Liver (tissue), 9 donors: ENCODE results near the gene NBEA. TPM values are rescaled to one million over a fixed set of nuclear protein-coding genes. Genes with fewer than 3 reads are reported as not detected.

Experiments used
- DNase-seq: peaks from one replicate; pipeline ENCODE4 v3.0.0-alpha.2; 2017; ENCODE audit warnings: low spot score
- H3K27ac ChIP-seq, 2 donors: one replicate each; pipeline ENCODE4 v1.7.0; 2013; ENCODE audit warnings: inconsistent platforms in 2 of 2, low read length in 2 of 2, control low read depth in 1 of 2, low read depth in 1 of 2, mild to moderate bottlenecking in 1 of 2
- H3K27me3 ChIP-seq, 4 donors: one replicate each; pipeline versions ENCODE4 v1.6.1 to v1.7.0; 2013; ENCODE audit warnings: low read length in 3 of 4, inconsistent platforms in 1 of 4, mild to moderate bottlenecking in 1 of 4, moderate library complexity in 1 of 4; ENCODE audit not compliant: control insufficient read depth in 4 of 4, insufficient read depth in 4 of 4
- H3K36me3 ChIP-seq, 4 donors: one replicate each; pipeline versions ENCODE4 v1.6.1 to v1.7.0; 2013; ENCODE audit warnings: low read length in 3 of 4, mild to moderate bottlenecking in 3 of 4, low read depth in 1 of 4, moderate library complexity in 1 of 4; ENCODE audit not compliant: control insufficient read depth in 4 of 4, insufficient read depth in 3 of 4
- H3K4me1 ChIP-seq, 4 donors: one replicate each; pipeline versions ENCODE4 v1.6.1 to v1.7.0; 2013; ENCODE audit warnings: low read length in 3 of 4, mild to moderate bottlenecking in 3 of 4, moderate library complexity in 1 of 4; ENCODE audit not compliant: control insufficient read depth in 4 of 4, insufficient read depth in 4 of 4
- H3K4me3 ChIP-seq, 3 donors: one replicate each; pipeline versions ENCODE4 v1.6.1 to v1.7.0; 2013; ENCODE audit warnings: low read length in 3 of 3, control low read depth in 1 of 3, low read depth in 1 of 3, mild to moderate bottlenecking in 1 of 3
- H3K9ac ChIP-seq, 2 donors: one replicate each; pipeline ENCODE4 v1.7.0; 2013; ENCODE audit warnings: low read length in 2 of 2, mild to moderate bottlenecking in 2 of 2, moderate library complexity in 2 of 2, control low read depth in 1 of 2, low read depth in 1 of 2
- H3K9me3 ChIP-seq, 4 donors: one replicate each; pipeline versions ENCODE4 v1.6.1 to v1.7.0; 2013; ENCODE audit warnings: low read length in 3 of 4; ENCODE audit not compliant: control insufficient read depth in 4 of 4
- EGR1 ChIP-seq, 2 donors: IDR thresholded peaks; 2 replicates each; pipeline ENCODE4 v1.6.1; 2016 to 2018; ENCODE audit warnings: antibody characterized with exemption in 2 of 2, low read depth in 2 of 2
- FOXA1 ChIP-seq: IDR thresholded peaks from 2 replicates; pipeline ENCODE4 v1.6.1; 2016; ENCODE audit warnings: antibody characterized with exemption
- FOXA2 ChIP-seq: IDR thresholded peaks from 2 replicates; pipeline ENCODE4 v1.6.1; 2016; ENCODE audit warnings: antibody characterized with exemption
- GABPA ChIP-seq, 2 donors: IDR thresholded peaks in 1 of 2; conservative IDR thresholded peaks in 1 of 2; 2 replicates each; pipeline ENCODE4 v1.6.1; 2016; ENCODE audit warnings: antibody characterized with exemption in 2 of 2, mild to moderate bottlenecking in 1 of 2, moderate library complexity in 1 of 2
- HNF4A ChIP-seq, 2 donors: conservative IDR thresholded peaks; 2 replicates each; pipeline ENCODE4 v1.6.1; 2016; ENCODE audit warnings: antibody characterized with exemption in 2 of 2, mild to moderate bottlenecking in 2 of 2
- HNF4G ChIP-seq: IDR thresholded peaks from 2 replicates; pipeline ENCODE4 v1.6.1; 2016; ENCODE audit warnings: antibody characterized with exemption
- JUND ChIP-seq, 2 donors: IDR thresholded peaks; 2 replicates each; pipeline ENCODE4 v1.6.1; 2016; ENCODE audit warnings: antibody characterized with exemption in 2 of 2
- NR2F2 ChIP-seq: IDR thresholded peaks from 2 replicates; pipeline ENCODE4 v1.6.1; 2016; ENCODE audit warnings: antibody characterized with exemption
- RAD21 ChIP-seq, 2 donors: IDR thresholded peaks; 2 replicates each; pipeline ENCODE4 v1.6.1; 2016; ENCODE audit warnings: antibody characterized with exemption in 2 of 2, mild to moderate bottlenecking in 2 of 2
- RXRA ChIP-seq, 2 donors: IDR thresholded peaks; 2 replicates each; pipeline ENCODE4 v1.6.1; 2017 to 2018; ENCODE audit warnings: antibody characterized with exemption in 2 of 2, mild to moderate bottlenecking in 1 of 2
- SP1 ChIP-seq: IDR thresholded peaks from 2 replicates; pipeline ENCODE4 v1.6.1; 2018; ENCODE audit warnings: antibody characterized with exemption, mild to moderate bottlenecking
- TAF1 ChIP-seq: conservative IDR thresholded peaks from 2 replicates; pipeline ENCODE4 v1.6.1; 2016; ENCODE audit warnings: antibody characterized with exemption, mild to moderate bottlenecking
- YY1 ChIP-seq: IDR thresholded peaks from 2 replicates; pipeline ENCODE4 v1.6.1; 2016; ENCODE audit warnings: antibody characterized with exemption, mild to moderate bottlenecking
- WGBS: extraction: QIAGEN DNeasy Blood & Tissue Kit; methylation state at CpG from one replicate; pipeline ENCODE4 v1.1.7; 2013; 5-methylcytosine and 5-hydroxymethylcytosine counted together
- polyA plus RNA-seq, 2 donors: library from polyadenylated mRNA; stranded (reverse) in 1 of 2; unstranded in 1 of 2; fragments of 200-250 nt in 1 of 2; fragments of >200 nt in 1 of 2; fragmentation: Nextera tagmentation in 1 of 2; extraction: Ambion mirVana in 1 of 2; gene quantifications; one replicate each; pipeline versions ENCODE4 v1.2.1 to v1.2.3, GENCODE V29; 2013 to 2015
- total RNA-seq, 2 donors: library from RNA; depleted of rRNA; stranded (reverse); fragments of >200 nt; gene quantifications; one replicate each; pipeline ENCODE4 v1.2.3, GENCODE V29; 2014
- TF ChIP-seq, protein P1 (sequence below): IDR thresholded peaks from 2 replicates; pipeline ENCODE4 v1.6.1; 2016; ENCODE audit warnings: antibody characterized with exemption
- TF ChIP-seq, protein P2 (sequence below): IDR thresholded peaks from 2 replicates; pipeline ENCODE4 v1.6.1; 2016; ENCODE audit warnings: antibody characterized with exemption
- TF ChIP-seq, protein P3 (sequence below): IDR thresholded peaks from 2 replicates; pipeline ENCODE4 v1.6.1; 2016; ENCODE audit warnings: antibody characterized with exemption, mild to moderate bottlenecking
- TF ChIP-seq, protein P4 (sequence below): IDR thresholded peaks from 2 replicates; pipeline ENCODE4 v1.6.1; 2016; ENCODE audit warnings: antibody characterized with exemption
- TF ChIP-seq, protein P5 (sequence below): fragments of 150-350 bp; IDR thresholded peaks from 2 replicates; pipeline ENCODE4 v1.5.1; 2017; ENCODE audit warnings: improper control_type of control experiment, low read depth, low read length; ENCODE audit not compliant: missing input control
- donor health status: healthy.
- donor health status: healthy.
- donor health status: healthy.
- donor health status: healthy.
- donor health status: healthy.

NBEA gene
- total and polyA plus RNA-seq, 4 donors: 0.24 to 3.5 (median 1.4) TPM

DNA sequence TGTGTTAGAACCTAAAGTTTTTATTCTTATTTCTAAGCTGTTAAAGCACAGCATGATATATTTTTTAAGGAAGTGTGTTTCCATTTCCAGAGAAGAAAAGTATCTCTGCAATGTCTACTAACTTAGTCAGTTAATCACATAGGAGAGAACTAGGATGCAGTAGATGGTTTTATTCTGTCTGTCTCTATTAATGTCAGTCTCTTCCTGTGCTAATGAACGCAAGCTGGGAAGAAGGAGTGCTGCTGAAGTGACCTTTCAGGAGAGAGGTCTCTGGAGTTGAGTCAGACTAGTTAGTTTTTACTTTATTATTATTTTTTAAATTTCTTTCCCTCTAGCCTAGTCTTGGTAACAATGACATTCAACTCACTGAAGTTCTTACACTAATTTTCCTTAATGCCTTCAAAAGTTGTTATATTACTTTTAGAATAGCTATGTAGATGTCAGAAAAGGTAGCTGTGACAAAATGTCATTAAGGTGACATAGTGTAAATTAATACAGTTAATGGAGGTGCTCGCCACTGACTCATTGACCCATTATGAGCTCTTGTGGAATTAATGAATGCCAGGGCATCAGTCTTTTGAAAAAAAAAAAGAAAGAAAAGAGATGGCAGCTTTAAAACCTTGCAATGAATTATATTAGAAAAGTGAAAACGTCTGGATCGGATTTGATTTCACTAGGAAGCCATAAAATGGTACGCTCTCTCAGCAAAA is 654.4 kb downstream of the NBEA start (continued):
- no peak for TF ChIP-seq EGR1 (IDR thresholded peaks at IDR 0.05; ENCODE audit: low read depth in 2 of 2)
- TF ChIP-seq RAD21 (IDR thresholded peaks at IDR 0.05): no peak

DNA sequence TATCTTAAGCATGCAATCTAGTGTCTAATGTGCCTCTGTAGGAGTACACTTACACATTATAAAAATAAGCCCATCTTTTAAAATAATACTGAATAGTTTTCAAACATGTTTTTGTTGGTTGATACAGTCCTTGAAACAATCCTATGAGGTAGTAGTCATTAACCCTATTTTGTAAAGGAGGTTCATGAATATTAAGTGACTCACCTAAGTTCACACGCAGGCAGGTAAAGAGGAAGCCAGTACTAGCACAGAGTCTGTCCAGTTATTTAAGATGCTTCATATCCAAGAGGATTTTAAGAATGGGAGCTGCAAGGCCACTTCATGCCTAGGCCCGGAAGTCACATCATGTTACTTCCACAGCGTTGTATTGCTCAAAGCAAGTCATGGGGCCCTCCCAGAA is 655.4 kb downstream of the NBEA start:
- H3K9ac ChIP-seq: no peak overlapping the region
- H3K4me1 ChIP-seq: no peaks in the 10 kb centered on the region
- no peak overlapping the region for H3K27ac ChIP-seq
- no peak overlapping the region for H3K4me3 ChIP-seq
- WGBS: 97% methylated on average over 3 of the region's 3 CpGs
- H3K27me3 ChIP-seq: no peaks in the 10 kb centered on the region
- no peaks in the 10 kb centered on the region for H3K36me3 ChIP-seq
- H3K9me3 ChIP-seq: no peaks in the 10 kb centered on the region
- no peak for TF ChIP-seq RXRA (IDR thresholded peaks at IDR 0.05)
- no peak for TF ChIP-seq HNF4G
- TF ChIP-seq FOXA1: no peak
- no peak for TF ChIP-seq SP1
- TF ChIP-seq, protein P1, sequence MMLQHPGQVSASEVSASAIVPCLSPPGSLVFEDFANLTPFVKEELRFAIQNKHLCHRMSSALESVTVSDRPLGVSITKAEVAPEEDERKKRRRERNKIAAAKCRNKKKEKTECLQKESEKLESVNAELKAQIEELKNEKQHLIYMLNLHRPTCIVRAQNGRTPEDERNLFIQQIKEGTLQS: no peak
- TF ChIP-seq YY1: no peak
- TF ChIP-seq, protein P2, sequence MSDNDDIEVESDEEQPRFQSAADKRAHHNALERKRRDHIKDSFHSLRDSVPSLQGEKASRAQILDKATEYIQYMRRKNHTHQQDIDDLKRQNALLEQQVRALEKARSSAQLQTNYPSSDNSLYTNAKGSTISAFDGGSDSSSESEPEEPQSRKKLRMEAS: no peak
- TF ChIP-seq, protein P3, sequence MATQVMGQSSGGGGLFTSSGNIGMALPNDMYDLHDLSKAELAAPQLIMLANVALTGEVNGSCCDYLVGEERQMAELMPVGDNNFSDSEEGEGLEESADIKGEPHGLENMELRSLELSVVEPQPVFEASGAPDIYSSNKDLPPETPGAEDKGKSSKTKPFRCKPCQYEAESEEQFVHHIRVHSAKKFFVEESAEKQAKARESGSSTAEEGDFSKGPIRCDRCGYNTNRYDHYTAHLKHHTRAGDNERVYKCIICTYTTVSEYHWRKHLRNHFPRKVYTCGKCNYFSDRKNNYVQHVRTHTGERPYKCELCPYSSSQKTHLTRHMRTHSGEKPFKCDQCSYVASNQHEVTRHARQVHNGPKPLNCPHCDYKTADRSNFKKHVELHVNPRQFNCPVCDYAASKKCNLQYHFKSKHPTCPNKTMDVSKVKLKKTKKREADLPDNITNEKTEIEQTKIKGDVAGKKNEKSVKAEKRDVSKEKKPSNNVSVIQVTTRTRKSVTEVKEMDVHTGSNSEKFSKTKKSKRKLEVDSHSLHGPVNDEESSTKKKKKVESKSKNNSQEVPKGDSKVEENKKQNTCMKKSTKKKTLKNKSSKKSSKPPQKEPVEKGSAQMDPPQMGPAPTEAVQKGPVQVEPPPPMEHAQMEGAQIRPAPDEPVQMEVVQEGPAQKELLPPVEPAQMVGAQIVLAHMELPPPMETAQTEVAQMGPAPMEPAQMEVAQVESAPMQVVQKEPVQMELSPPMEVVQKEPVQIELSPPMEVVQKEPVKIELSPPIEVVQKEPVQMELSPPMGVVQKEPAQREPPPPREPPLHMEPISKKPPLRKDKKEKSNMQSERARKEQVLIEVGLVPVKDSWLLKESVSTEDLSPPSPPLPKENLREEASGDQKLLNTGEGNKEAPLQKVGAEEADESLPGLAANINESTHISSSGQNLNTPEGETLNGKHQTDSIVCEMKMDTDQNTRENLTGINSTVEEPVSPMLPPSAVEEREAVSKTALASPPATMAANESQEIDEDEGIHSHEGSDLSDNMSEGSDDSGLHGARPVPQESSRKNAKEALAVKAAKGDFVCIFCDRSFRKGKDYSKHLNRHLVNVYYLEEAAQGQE: no peak
- TF ChIP-seq GABPA (IDR thresholded peaks at IDR 0.05 in 1 of 2, conservative IDR thresholded peaks at IDR 0.05 in 1 of 2): no peak
- TF ChIP-seq, protein P4, sequence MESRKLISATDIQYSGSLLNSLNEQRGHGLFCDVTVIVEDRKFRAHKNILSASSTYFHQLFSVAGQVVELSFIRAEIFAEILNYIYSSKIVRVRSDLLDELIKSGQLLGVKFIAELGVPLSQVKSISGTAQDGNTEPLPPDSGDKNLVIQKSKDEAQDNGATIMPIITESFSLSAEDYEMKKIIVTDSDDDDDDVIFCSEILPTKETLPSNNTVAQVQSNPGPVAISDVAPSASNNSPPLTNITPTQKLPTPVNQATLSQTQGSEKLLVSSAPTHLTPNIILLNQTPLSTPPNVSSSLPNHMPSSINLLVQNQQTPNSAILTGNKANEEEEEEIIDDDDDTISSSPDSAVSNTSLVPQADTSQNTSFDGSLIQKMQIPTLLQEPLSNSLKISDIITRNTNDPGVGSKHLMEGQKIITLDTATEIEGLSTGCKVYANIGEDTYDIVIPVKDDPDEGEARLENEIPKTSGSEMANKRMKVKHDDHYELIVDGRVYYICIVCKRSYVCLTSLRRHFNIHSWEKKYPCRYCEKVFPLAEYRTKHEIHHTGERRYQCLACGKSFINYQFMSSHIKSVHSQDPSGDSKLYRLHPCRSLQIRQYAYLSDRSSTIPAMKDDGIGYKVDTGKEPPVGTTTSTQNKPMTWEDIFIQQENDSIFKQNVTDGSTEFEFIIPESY: no peak
- TF ChIP-seq RAD21 (IDR thresholded peaks at IDR 0.05): no peak
- TF ChIP-seq FOXA2: no peak
- TF ChIP-seq, protein P5, sequence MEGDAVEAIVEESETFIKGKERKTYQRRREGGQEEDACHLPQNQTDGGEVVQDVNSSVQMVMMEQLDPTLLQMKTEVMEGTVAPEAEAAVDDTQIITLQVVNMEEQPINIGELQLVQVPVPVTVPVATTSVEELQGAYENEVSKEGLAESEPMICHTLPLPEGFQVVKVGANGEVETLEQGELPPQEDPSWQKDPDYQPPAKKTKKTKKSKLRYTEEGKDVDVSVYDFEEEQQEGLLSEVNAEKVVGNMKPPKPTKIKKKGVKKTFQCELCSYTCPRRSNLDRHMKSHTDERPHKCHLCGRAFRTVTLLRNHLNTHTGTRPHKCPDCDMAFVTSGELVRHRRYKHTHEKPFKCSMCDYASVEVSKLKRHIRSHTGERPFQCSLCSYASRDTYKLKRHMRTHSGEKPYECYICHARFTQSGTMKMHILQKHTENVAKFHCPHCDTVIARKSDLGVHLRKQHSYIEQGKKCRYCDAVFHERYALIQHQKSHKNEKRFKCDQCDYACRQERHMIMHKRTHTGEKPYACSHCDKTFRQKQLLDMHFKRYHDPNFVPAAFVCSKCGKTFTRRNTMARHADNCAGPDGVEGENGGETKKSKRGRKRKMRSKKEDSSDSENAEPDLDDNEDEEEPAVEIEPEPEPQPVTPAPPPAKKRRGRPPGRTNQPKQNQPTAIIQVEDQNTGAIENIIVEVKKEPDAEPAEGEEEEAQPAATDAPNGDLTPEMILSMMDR: no peak
- no peak for TF ChIP-seq EGR1 (IDR thresholded peaks at IDR 0.05; ENCODE audit: low read depth in 2 of 2)
- TF ChIP-seq TAF1: no peak
- no peak for TF ChIP-seq HNF4A (conservative IDR thresholded peaks at IDR 0.05)
- TF ChIP-seq JUND (IDR thresholded peaks at IDR 0.05): no peak
- no peak for TF ChIP-seq NR2F2
- DNase-seq: no peak
